ENCODE data around the gene GJC1.

The GJC1 gene

DNA sequence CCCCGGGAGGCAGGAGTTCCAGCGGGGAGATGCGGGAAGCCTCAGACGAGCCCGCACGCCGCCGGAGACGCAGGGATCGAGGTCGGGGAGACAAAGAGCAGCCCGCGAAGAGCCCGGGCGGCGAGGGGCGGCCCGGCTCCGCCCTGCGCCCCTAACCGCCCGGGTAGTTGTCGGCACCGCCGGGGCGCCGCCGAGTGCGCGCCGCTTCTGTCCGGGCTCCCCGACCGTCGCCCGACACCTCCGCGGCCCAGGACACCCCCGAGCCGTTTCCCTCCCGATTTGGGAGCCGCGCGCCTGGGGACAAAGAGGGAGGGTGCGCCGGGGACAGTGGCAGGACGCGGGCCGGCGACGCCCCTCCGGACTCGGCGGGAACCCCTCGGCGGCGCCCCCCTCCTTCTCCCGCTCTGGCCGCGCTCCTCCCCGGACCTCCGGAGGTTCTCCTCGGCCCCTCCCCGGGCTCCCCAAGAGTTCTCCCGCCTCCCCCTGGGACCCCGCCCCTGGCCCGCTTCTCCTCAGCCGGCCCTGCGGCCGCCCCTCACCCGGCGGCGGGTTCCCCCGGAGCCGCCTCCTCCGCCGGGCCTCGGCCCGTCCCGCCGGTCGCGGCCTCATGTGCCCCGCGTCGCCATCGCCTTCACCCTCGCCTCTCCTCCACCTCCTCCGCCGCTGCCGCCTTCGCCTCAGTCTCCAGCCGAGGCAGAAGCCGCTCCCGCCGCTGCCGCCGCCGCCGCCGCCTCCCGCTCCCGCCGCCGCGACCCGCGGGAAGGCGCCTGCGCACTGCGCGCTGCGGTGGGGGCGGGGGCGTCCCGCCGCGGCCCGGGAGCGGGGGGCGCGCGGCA, at the start of gene GJC1:
Gene GJC1, minus strand, starts transcription at position 765 of the 836 bp plus-strand sequence. CDS start 24,470 bp downstream, outside the sequence.
- no peak for DNase-seq (ENCODE audit: low spot score)

DNA sequence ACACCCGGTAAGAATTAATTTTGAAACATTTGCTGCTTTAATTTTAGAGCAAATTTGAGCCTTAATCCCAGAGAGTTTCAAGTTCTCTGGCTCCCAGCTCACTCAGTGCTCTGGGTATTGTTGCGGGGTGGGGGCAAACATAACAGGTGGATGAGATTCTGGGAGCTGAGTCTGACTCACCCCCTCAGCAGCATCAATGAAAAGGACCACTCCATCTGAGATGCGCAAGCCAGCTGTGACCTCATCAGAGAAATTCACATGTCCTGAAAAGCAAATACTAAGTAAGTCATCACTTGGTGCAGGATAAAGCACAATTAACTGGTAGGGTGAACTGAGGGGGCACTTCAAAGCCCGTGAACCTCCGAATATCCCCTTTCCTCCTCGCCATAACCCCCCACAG, 49.3 kb upstream of the GJC1 start:
- no peak for DNase-seq (ENCODE audit: low spot score)

DNA sequence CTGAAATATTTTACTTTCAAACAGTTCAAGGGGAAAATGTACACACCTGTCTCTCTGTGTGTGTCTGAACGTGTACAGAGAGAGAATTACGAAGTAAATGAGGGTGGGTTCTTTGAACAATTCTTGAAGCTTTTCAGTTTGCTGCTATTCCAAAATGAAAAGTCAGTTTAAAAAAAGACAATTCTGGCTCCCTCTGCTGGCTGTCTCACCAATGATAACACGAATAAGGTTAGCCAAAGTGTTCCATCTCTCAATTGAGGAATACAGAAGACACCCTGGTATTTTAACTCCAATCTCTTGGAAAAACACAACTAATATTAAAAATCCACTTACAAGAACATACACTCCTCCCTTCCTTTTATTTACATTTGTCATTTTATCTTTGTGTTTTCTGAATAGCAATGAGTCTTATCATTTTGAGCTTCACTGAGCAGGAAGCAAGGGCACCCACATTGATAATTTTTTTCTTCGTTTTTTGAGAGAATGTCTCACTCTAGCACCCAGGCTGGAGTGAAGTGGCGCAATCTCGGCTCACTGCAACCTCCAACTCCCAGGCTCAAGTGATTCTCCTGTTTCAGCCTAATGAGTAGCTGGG, 48.6 kb upstream of the GJC1 start:
- no peak for DNase-seq (ENCODE audit: low spot score)

DNA sequence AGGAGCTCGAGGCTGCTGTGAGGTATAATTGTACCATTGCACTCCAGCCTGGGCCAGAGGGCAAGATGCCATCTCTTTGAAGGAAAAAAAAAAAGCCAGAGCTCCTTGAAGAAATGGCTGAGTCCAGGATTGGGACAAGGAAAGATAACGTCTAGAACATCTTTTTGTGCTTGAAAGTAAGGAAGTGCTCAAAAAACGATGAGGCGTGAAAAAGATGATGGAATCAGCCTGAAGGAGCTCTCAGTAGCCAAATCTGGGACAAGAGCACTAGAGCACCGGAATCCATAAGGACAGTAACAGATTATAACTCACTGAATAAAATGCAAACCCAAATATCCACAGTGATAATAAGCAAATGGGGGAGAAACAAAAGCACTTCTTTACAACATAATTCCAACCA, 47.0 kb upstream of the GJC1 start:
- DNase-seq (ENCODE audit: low spot score) = no peak

DNA sequence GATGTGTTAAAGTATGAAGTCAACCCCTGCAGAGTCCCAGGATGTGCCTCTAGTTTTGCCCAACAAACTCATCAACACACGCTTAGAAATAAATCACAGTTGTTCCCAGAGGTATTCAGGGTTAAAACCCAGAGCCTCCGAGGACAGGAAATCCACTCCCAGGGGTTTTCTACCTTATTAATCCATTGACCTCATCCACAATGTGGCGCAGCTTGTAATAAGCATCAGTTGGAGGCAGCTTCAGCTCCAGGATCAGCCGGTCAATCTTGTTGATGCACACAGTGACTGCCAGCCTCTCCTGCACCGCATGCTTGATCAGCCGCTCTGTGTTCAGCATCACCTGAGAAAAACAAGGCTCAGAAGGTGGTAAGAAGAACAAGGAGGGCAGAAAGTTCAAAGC, 45.7 kb upstream of the GJC1 start:
- no peak for DNase-seq (ENCODE audit: low spot score)

DNA sequence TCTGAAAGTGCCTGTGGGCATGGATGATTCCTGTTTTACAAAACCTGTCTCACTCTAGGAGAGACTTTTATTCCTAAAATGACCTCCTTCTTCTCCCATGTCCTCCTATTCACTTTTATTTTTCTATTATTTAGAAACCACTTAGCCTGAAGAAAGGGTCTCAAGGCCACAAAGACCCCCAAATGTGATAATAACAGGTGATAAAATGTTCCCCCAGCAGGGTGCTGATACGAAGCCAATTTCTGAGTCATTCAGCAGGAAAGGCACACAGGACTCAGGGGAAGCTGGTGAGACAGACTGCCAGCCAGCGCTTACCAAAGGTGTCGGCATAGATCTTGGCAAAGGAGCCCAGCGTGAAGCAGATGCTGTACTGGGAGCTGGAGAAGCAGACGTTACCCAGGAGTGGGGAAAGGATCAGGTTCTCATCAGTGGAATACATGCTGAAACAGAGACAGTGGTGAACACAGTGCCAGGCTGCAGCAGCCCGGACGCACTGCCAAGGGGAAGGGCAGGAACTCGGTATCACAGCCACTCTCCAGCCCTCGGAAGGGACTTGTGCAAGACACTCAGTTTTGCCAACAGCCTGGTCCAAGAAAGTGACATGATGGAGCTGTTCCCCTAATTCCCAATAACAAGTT, 42.2 kb upstream of the GJC1 start:
- DNase-seq (ENCODE audit: low spot score) = no peak

DNA sequence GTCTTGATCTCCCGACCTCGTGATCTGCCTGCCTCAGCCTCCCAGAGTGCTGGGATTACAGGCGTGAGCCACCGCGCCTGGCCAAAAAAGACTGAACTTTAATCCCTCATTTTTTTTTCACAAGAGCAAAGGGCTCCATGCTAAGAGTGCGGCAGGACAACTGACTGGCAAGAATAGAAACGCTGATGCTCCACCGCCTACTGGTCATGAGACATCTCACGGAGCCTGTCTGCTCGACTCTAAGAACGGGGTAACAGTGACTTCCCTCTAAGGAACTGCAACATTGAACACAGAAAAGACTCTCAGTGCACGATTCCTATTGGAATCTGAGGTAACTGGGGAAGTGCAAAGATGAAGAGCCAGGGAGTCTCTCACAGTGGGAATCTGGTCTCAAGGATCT, 41.5 kb upstream of the GJC1 start:
- DNase-seq (ENCODE audit: low spot score) = no peak

DNA sequence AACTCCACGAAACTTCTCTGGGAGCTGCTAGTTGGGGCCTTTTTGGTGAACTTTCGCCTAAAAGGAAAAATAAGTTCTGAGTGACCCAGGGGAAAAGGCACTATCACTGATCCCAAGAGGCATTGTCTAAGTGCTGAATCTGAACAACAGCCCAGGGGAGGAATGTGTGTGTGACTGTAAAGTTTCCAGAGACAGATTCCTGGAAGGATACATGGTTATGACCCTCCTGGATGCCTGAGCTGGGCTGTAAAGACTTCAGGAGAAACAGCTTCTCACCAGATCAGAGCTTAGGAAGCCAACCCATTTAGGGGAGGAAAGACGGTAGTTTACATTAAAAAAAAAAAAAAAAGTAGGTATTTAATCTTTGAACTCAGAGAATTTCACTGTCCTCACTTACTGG, 37.8 kb upstream of the GJC1 start:
- DNase-seq (ENCODE audit: low spot score) = no peak

DNA sequence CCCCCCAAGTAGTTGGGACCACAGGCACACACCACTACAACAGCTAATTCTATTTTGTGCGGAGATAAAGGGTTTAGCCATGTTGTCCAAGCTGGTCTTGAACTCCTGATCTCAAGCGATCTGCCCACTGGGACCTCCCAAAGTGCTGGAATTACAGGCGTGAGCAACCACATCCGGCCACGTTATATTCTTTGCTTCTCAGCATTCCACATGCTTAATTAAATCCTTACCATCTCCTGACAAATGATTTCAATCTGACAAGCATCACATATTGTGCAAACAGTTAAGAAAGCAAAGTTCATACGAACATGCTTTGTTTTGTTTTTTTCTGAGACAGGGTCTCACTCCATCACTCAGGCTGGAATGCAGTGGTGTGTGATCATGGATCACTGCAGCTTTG, 35.8 kb upstream of the GJC1 start:
- no peak for DNase-seq (ENCODE audit: low spot score)

DNA sequence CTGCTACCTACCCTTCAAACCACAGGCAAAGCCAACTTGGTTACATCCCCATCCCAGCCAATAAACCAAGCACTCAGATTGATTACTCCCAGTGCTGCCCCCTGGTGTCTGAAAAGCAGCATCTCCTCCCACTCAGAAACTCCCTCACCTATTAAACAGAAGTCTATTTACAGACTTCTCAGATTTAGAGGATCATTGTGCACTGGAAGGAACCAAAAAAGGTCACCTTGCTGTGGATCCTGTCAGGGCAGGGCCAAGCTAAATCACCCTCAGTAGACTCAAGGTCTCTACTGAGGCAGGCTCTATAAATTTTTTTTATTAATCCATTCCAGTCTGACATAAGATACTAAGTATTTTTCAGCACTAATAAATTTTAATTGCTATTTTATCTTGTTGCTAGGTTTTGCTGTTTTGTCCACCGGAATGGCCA, 35.2 kb upstream of the GJC1 start:
- DNase-seq (ENCODE audit: low spot score) = peak; percentile 58

DNA sequence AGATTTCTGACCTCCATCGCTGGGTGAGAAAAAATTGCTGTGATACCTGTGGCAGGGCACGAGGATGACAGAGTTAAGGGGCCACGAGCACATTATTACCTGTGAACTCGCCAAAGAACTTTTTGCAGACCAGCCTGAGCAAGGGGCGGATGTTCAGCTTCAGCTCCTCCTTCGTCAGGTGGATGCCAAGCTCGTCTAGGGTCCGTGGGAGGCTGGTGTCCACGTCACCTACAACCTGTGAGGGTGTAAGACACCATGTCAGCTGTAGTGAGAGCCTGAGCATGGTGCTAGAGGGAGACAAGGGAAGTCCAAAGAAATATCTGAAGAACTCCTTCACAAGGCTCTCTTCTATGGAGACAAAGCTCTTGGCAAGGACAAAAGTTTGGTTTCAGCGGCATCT, 34.7 kb upstream of the GJC1 start:
- DNase-seq (ENCODE audit: low spot score) = no peak

DNA sequence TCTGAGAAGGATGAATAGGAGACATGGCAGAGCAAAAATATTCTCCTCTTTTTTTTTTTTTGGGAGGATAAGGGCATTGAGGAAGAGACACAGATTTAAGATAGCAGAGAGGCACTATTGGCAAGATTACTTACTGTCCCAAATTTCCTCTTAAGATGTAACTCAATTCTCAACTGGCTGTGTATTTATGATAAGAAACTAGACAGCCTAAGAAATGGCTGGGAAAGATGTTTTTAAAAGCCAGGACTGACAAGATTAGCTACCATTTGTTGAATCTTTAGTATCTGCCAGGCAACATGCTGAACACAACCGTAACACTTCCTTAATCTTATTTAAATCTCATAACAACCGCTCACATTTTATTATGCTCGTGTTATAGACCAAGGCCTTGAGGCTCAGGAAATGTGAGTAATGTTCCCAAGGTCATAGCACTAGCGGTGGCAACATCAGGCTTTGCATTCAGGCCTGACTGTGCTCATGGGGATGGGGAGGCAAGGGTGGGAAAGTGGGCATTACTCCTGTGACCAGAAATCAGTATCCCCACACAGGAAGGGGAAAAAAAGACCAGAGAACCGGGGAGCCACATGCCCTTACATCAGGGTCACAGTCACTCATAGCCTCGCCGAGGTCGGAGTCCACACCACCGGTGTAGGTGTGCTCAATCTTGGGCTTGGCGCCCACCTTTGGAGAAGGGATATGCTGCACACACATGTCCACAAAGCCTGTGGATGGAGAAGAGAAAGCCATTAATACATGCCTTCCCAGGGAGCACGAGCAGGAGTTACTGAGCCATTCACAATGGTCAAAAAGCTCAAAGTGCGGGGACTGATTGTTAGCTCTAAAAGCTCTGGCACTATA, 33.2 kb upstream of the GJC1 start:
- no peak for DNase-seq (ENCODE audit: low spot score)

DNA sequence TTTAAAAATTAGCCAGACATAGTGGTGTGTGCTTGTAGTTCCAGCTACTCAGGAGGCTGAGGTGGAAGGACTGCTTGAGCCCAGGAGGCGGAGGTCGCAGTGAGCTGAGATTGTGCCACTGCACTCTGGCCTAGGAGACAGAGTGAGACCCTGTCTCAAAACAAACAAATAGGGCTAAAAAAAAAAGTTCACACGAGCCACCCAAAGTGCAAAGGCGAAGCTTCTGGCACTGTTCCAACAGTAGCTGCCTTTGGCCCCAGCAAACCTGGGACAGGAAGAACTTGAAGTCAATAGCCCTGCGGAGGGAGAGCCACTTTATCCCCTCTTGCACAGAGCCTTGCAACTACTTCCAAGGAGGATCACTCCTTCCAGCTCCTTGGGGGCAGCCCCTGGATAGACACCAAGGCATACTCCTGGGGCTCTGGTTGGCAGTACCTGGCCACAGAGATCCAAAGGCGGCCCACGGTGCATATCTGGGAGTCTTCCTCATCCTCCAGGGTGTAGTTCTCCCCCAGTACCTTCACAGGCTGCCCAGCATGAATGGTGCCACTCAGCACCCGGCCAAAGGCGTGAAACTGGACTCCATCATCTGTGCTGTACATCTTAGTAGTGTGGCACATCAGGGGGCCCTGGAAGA, 32.3 kb upstream of the GJC1 start:
- no peak for DNase-seq (ENCODE audit: low spot score)

DNA sequence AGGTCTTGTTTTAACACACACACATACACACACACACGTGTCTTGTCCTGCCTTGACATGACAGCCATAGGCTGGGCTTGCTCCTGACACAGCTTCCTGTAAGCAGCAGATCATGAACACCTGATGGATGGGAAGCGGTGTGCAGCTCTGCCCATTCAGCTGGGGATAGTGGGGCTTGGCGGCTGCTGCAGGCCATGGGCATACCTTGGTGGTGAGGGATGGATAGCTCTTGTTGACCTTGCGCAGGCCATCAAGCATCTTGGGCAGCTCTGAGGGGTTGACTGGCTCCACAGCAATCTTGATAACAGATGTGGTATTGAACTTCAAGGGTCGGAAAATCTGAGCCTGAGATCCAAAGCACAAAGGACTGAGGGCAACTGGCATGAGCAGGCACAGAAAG, 29.6 kb upstream of the GJC1 start:
- DNase-seq (ENCODE audit: low spot score) = no peak

DNA sequence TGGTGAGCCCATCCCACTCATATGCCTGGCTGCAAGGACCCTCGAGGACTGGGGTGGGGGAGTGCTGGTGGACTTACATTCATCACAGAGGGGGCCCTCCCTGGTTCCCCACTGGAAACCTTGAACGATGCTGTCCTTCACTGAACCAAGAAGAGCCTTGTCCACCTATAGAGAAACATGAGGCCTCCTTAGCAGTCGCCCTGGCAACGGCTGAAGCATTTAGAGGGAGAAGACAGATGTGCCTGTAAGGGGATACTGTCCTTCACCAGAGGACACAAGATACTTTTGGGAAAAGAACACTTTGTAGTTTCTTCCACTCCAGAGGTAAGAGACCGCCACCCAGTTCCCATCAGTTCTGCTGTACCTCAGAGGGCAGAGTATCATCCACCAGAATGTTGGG, 24.1 kb upstream of the GJC1 start:
- DNase-seq (ENCODE audit: low spot score) = no peak

DNA sequence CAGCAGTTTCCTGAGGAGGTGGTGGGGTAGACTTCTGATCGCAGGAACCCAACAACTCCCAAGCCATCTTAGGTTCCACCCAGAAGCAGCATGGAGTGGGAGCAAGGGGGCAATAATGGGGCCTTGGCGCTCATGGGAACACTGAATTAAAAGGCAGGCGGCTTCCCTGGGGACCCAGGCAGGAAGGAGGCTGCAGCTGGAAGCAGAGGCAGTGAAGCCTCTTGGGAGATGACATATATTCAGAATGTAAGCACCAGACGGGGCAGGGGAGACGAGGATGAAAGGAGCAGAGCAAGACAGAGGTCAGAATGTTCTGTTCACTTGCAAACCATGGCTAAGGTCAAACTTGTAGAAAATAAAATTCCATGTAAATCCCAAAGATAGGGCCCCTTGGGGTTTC, 20.5 kb upstream of the GJC1 start:
- no peak for DNase-seq (ENCODE audit: low spot score)

DNA sequence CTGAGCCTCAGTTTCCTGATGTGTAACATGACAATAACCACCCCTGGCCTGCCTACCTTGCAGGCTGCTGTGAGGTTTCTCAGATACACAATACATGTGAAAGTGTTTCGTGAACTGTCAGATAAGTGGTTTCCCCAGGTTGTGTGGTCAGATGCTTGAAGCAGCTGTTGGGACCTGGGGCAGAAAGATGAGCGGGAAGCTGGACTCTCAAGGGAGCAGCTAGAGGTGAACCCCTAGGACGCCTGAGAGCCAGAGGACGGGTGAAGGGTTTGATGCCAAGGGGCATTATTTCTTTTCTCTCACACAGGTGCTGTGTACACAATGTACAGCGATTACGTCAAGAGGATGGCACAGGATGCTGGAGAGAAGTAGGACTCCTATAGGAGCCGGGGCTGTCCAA, 19.9 kb upstream of the GJC1 start:
- no peak for DNase-seq (ENCODE audit: low spot score)

DNA sequence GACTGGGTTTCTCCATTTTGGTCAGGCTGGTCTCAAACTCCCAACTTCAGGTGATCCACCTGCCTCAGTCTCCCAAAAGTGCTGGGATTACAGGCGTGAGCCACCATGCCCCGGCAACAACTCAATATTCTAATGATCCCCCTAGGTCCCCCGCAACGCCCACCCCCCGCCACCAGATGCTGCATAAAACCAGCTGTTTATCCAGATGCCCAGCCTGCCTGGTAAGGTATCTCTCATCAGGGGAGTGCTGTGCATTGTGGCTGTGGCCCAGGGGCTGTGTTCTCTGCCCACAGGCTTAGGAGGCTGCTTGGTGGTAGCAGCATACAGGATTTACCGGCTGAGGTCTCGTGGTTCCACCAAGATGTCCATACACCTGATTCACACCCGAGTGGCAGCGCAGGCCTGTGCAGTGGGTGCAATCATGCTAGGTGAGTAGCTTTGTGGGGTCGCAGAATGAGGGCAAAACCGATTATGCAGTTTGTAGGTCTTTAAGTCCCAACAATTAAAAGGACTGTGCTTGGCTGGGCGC, 18.9 kb upstream of the GJC1 start:
- DNase-seq (ENCODE audit: low spot score) = no peak

DNA sequence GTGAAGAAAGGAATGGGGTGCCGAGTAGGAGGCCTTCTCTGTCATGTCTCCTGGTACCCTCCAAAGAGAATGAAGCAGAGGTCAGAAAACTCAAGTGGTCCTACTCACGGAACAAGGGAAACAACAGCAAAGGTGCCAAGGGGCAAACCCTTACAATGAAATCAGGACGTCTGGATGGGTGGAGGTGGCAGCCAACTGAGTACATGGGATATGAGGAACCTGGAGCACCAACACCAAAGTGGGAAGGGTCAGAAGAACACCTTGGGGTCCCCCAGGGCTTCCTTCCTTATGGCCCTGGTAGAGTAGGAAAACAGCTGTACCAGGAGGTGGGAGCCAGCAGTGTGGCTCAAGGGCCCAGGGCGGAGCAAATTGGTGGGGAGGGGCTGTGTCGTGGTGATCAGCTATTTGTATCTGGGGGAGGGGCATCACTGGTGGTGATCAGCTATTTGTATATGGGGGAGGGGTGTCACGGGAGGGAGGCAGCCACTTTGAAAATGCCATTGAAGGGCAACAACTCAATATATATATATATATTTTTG, 18.2 kb upstream of the GJC1 start:
- no peak for DNase-seq (ENCODE audit: low spot score)

DNA sequence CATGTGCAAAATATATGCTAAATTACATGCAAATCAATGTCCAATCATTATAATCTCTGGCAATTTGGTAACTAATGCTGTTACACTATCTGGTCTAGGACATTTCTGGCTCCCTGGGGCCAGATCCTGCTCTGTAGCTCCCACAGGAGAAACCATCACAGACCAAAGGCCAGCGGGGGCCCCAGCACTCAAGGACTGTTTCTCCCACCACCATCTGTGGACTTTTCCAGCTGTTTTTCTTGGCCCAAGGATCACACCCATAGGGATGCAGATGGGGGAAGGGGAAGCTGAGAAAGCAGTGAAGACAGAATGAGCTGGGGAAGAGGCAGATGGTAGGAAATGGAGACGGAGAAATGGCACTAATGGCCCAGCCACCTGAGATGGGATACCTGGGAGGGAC, 17.5 kb upstream of the GJC1 start, which contains the start of gene HIGD1B:
Gene HIGD1B, plus strand, starts transcription at position 298 of the 400 bp plus-strand sequence. CDS start 270 bp downstream, outside the sequence.
- DNase-seq (ENCODE audit: low spot score) = no peak

DNA sequence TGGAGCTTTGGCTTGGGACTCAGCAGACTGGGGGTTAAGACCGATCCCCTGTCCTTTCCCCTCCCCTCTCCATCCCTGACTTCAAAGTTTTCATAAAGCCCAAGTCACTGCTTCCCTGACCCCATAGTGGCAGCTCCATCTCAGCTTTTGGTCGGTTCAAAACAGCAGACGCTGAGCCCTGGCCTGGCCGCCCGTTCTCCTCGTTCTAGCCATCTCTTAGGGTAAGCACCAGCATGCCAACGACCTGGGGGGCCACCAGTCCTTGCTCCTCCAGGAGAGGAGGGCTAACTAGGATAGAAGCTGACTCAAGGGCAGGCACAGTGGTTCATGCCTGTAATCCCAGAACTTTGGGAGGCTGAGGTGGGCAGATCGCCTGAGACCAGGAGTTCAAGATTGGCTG, 16.1 kb upstream of the GJC1 start:
- DNase-seq (ENCODE audit: low spot score) = no peak

All from LoVo (cell line).